ENCODE measurements around the gene C3orf62.
"Not testable (repeated sequence)": the region's sequence is repeated elsewhere in the genome, so short reads cannot be mapped to it uniquely, and the experiment has no call there.

C3orf62 gene

GRCh38 chr3:49266410-49267095, 10.5 kb downstream of the C3orf62 start:
- no peak for DNase-seq (ENCODE audit: low spot score)

- no peak for DNase-seq (ENCODE audit: low spot score)
Measured at GRCh38 chr3:49265661-49266386, 11.2 kb downstream of the C3orf62 start.

- DNase-seq (ENCODE audit: low spot score), result no peak
Measured at GRCh38 chr3:49263159-49263889, 13.7 kb downstream of the C3orf62 start.

GRCh38 chr3:49260806-49261324, 16.2 kb downstream of the C3orf62 start:
- no peak for DNase-seq (ENCODE audit: low spot score)

- no peak for DNase-seq (ENCODE audit: low spot score)
Measured at GRCh38 chr3:49257187-49257586, 19.8 kb downstream of the C3orf62 start.

- no peak for DNase-seq (ENCODE audit: low spot score)
Measured at GRCh38 chr3:49255718-49256511, 21.1 kb downstream of the C3orf62 start.

GRCh38 chr3:49255112-49255511, 21.9 kb downstream of the C3orf62 start:
- DNase-seq (ENCODE audit: low spot score), result peak; percentile 46

- no peak for DNase-seq (ENCODE audit: low spot score)
Measured at GRCh38 chr3:49253512-49253911, 23.5 kb downstream of the C3orf62 start.

- peak; percentile 50 for DNase-seq (ENCODE audit: low spot score)
Measured at GRCh38 chr3:49248840-49249227, 28.2 kb downstream of the C3orf62 start.

- no peak for DNase-seq (ENCODE audit: low spot score)
Measured at GRCh38 chr3:49244581-49245205, 32.3 kb downstream of the C3orf62 start.

- DNase-seq (ENCODE audit: low spot score), result not testable (repeated sequence)
Measured at GRCh38 chr3:49240091-49240490, 36.9 kb downstream of the C3orf62 start.

- no peak for DNase-seq (ENCODE audit: low spot score)
Measured at GRCh38 chr3:49238274-49239127, 38.5 kb downstream of the C3orf62 start.

- no peak for DNase-seq (ENCODE audit: low spot score)
Measured at GRCh38 chr3:49237344-49237743, 39.7 kb downstream of the C3orf62 start.

GRCh38 chr3:49236226-49236625, 40.8 kb downstream of the C3orf62 start:
- no peak for DNase-seq (ENCODE audit: low spot score)

- DNase-seq (ENCODE audit: low spot score), result not testable (repeated sequence)
Measured at GRCh38 chr3:49228817-49229216, 48.2 kb downstream of the C3orf62 start.

- no peak for DNase-seq (ENCODE audit: low spot score)
Measured at GRCh38 chr3:49222002-49222401, 55.0 kb downstream of the C3orf62 start.

- DNase-seq (ENCODE audit: low spot score), result not testable (repeated sequence)
Measured at GRCh38 chr3:49220985-49221563, 56.0 kb downstream of the C3orf62 start.

- no peak for DNase-seq (ENCODE audit: low spot score)
Measured at GRCh38 chr3:49219132-49219531, 57.9 kb downstream of the C3orf62 start.

Data from GM03348 (cell line).